ENCODE results near the gene CSNK1G1.
"Not testable (repeated sequence)": the region's sequence is repeated elsewhere in the genome, so short reads cannot be mapped to it uniquely, and the experiment has no call there.

DNA sequence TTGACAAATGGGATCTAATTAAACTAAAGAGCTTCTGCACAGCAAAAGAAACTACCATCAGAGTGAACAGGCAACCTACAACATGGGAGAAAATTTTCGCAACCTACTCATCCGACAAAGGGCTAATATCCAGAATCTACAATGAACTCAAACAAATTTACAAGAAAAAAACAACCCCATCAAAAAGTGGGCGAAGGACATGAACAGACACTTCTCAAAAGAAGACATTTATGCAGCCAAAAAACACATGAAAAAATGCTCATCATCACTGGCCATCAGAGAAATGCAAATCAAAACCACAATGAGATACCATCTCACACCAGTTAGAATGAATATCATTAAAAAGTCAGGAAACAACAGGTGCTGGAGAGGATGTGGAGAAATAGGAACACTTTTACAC, 24.3 kb downstream of the CSNK1G1 start:
- TF ChIP-seq CTCF (IDR thresholded peaks at IDR 0.05; ENCODE audit: poor library complexity, severe bottlenecking); EP300 (conservative IDR thresholded peaks at IDR 0.05; ENCODE audit: poor library complexity, severe bottlenecking); REST (IDR thresholded peaks at IDR 0.05; ENCODE audit: borderline replicate concordance); RAD21 (conservative IDR thresholded peaks at IDR 0.05); MXI1 (conservative IDR thresholded peaks at IDR 0.05; ENCODE audit: poor library complexity, severe bottlenecking); POLR2AphosphoS5 (IDR thresholded peaks at IDR 0.05); EZH2 (IDR thresholded peaks at IDR 0.05; ENCODE audit: borderline replicate concordance, insufficient read depth, low read length, poor library complexity, severe bottlenecking): not testable (repeated sequence)
